Body of pancreas (tissue), 4 donors: ENCODE results near the gene TMEM94. TPM values are rescaled to one million over a fixed set of nuclear protein-coding genes. Genes with fewer than 3 reads are reported as not detected.

Source experiments
- ATAC-seq: fragments of 150-250 bp; one replicate; pipeline ENCODE4 v1.9.1; 2016
- DNase-seq, 4 donors: peaks; one replicate each; pipeline ENCODE4 v3.0.0-alpha.2; 2019
- H3K27ac ChIP-seq, 4 donors: fragments of 200-600 bp; sonication (generic); 1 replicate in 3 of 4; 2 replicates in 1 of 4; pipeline versions ENCODE4 v1.5.1 to v1.6.1; 2016 to 2019; ENCODE audit warnings: mild to moderate bottlenecking in 1 of 4, mixed read lengths in 1 of 4, moderate library complexity in 1 of 4
- H3K27me3 ChIP-seq, 2 donors: fragments of 200-600 bp; sonication (generic); one replicate each; pipeline ENCODE4 v1.6.0; 2016; ENCODE audit warnings: mild to moderate bottlenecking in 1 of 2
- H3K36me3 ChIP-seq, 2 donors: fragments of 200-600 bp; sonication (generic); replicated peaks in 1 of 2; 2 replicates each; pipeline ENCODE4 v1.5.1; 2016; ENCODE audit warnings: low read depth in 2 of 2; ENCODE audit not compliant: insufficient read depth in 1 of 2
- H3K4me1 ChIP-seq: fragments of 200-600 bp; sonication (generic); one replicate; pipeline ENCODE4 v1.6.0; 2016
- H3K4me3 ChIP-seq, 2 donors: fragments of 200-600 bp; sonication (generic); 1 replicate in 1 of 2; 2 replicates in 1 of 2; pipeline ENCODE4 v1.5.1; 2016 to 2019
- H3K9me3 ChIP-seq, 3 donors: fragments of 200-600 bp; sonication (generic); 1 replicate in 2 of 3; 2 replicates in 1 of 3; pipeline ENCODE4 v1.5.1; 2016
- POLR2A ChIP-seq, 3 donors: fragments of 450-650 bp; IDR thresholded peaks; one replicate each; pipeline ENCODE4 v1.6.1; 2016; ENCODE audit warnings: antibody characterized with exemption in 3 of 3, mild to moderate bottlenecking in 2 of 3
- WGBS, 2 donors: methylation state at CpG; one replicate each; pipeline ENCODE4 v1.1.5; 2017; 5-methylcytosine and 5-hydroxymethylcytosine counted together
- intact Hi-C: fragments of 100-400 bp; cut with DNase I; formaldehyde crosslinking; loops from one replicate; pipeline ENCODE4 v1.15.1; 2023
- total RNA-seq, 2 donors: library from RNA; depleted of rRNA; stranded (reverse); fragments of >200 nt; gene quantifications; one replicate each; pipeline ENCODE4 v1.1.0, GENCODE V29; 2016
- TF ChIP-seq, protein P1 (sequence below), 7 experiments: fragments of 450-650 bp in 4 of 7; fragments of 200-600 bp in 3 of 7; sonication (generic) in 3 of 7; IDR thresholded peaks; one replicate each; pipeline ENCODE4 v1.5.1; 2016 to 2019; ENCODE audit warnings: antibody characterized with exemption in 7 of 7

The TMEM94 gene
- total RNA-seq, 2 donors from 2014 or later = 27.2 to 145 TPM

DNA sequence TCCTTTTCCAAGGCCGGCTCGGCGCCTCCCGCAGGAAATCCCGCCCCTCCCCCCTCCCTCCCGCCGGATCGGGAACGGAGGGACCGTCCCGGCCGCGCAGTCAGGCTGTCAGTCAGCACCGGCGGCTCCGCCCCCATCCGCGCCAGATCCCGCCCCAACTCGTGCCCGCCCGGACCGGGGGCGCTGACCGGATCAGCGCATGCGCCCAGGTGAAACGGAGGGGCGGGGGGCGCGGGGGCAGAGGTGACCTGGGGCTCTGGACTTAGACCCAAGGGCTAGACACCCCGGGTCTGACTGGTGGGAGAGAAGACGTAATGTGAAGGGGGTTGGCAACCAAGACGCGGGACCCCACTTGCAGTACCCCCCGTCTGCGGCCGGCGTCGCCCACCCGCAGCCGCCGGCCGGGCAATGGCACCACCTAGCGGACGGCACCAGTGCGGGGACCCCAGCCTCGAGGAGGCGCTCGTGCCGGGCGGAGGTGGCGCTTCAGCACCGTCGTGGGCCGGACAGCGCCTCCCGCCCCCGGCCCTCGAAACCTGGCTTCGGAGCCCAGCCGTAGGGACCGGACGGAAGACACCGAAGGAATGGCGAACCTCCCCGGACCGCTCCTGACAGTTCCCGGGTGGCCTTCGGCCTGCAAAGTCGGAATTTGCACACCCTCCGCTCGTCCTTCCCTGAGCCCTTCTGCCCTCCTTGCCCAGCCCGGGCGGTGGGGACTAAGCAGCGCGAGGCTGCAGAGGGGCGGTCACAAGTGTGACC is 59.2 kb downstream of the TMEM94 start, which contains the start of gene CASKIN2:
Gene CASKIN2, minus strand, starts transcription at position 42 of the 759 bp plus-strand sequence. CDS start 1,733 bp downstream, outside the sequence.
- WGBS, 2 donors = 0 to 1% methylated on average over 2 to 72 of the region's 78 CpGs

DNA sequence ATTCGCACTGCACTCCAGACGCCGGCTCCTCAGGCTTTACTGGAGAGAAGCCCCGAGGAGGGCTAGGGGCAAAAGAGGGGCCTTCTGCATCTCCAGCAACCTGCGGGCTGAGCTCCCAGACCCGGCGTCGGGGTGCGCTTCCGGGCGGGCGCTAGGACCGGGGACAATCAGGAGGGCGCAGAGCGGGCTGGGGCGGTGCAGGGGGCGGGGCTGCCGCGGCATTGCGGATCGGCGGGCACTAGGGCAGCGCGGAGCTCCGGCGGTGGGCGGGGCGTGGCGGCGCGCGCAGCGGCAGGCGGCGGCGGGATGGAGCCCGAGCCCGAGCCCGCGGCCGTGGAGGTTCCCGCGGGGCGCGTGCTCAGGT is 59.8 kb downstream of the TMEM94 start, which contains the start of gene TSEN54:
Gene TSEN54, plus strand, starts transcription at position 274 of the 364 bp plus-strand sequence. Its CDS starts 33 bp downstream, at position 307.
- peak; percentile 95 to 96 (median 96) for DNase-seq
- Histone ChIP-seq H3K27me3 (no peaks in the 10 kb centered on the region), H3K4me1 (peaks cover 60% of the 10 kb centered on the region), H3K36me3 (peaks cover 0 to 2% of the 10 kb centered on the region in 2 donors), H3K4me3 (peak within 1 kb of the TSS; percentile 82 to 86), H3K9me3 (no peaks in the 10 kb centered on the region), H3K27ac (peak within 1 kb of the TSS; percentile 79 to 93 (median 88))
- ATAC-seq = peak; percentile 84
- intact Hi-C loops = no loop called here
- no peak for TF ChIP-seq POLR2A (IDR thresholded peaks at IDR 0.05)
- TF ChIP-seq, protein P1, sequence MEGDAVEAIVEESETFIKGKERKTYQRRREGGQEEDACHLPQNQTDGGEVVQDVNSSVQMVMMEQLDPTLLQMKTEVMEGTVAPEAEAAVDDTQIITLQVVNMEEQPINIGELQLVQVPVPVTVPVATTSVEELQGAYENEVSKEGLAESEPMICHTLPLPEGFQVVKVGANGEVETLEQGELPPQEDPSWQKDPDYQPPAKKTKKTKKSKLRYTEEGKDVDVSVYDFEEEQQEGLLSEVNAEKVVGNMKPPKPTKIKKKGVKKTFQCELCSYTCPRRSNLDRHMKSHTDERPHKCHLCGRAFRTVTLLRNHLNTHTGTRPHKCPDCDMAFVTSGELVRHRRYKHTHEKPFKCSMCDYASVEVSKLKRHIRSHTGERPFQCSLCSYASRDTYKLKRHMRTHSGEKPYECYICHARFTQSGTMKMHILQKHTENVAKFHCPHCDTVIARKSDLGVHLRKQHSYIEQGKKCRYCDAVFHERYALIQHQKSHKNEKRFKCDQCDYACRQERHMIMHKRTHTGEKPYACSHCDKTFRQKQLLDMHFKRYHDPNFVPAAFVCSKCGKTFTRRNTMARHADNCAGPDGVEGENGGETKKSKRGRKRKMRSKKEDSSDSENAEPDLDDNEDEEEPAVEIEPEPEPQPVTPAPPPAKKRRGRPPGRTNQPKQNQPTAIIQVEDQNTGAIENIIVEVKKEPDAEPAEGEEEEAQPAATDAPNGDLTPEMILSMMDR (IDR thresholded peaks at IDR 0.05) = peak in 2 of 7 experiments; percentile 17 to 23
- 0 to 2% methylated on average over 1 to 36 of the region's 45 CpGs for WGBS, 2 donors

More for the DNA sequence above, 59.2 kb downstream of the TMEM94 start, which contains the start of gene CASKIN2:
- Histone ChIP-seq H3K4me1 (peaks cover 65% of the 10 kb centered on the region), H3K4me3 (peak within 1 kb of the TSS; percentile 66 to 82), H3K27me3 (no peaks in the 10 kb centered on the region), H3K9me3 (no peaks in the 10 kb centered on the region), H3K36me3 (peaks cover 0 to 2% of the 10 kb centered on the region in 2 donors), H3K27ac (peak within 1 kb of the TSS; percentile 79 to 93 (median 88))
- peak; percentile 85 for ATAC-seq
- TF ChIP-seq POLR2A (IDR thresholded peaks at IDR 0.05) = no peak
- TF ChIP-seq, protein P1 (IDR thresholded peaks at IDR 0.05) = peak; percentile 96 to 99 (median 99)
- peak; percentile 97 to 99 (median 98) for DNase-seq
- intact Hi-C loops = no loop called here

DNA sequence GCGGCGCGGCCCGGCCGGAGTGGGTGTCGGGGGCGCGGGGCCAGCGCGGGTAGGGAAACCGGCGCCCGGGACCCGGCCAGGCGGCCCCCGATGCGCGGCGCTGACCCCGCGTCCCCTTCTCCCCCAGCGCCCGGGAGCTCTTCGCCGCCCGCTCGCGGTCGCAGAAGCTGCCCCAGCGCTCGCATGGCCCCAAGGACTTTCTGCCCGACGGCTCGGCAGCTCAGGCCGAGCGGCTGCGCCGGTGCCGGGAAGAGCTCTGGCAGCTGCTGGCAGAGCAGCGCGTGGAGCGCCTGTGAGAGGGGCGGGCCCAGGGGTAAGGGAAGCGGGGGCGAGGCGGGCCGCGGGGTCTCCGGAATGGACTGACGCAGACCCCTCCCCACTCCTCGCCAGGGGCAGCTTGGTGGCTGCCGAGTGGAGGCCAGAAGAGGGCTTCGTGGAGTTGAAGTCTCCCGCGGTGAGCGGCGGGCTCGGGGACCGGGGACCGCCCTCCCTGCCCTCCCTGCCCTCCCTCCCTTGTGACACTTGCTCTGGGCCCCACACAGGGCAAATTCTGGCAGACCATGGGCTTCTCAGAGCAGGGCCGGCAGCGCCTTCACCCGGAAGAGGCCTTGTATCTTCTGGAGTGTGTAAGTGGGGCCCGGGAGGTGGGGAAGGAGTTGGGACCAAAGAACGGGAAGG is 60.3 kb downstream of the TMEM94 start:
- Histone ChIP-seq H3K4me1 (peaks cover 54% of the 10 kb centered on the region), H3K27ac (peak overlapping the region; percentile 26 to 89 (median 69)), H3K36me3 (peaks cover 0 to 2% of the 10 kb centered on the region in 2 donors), H3K27me3 (no peaks in the 10 kb centered on the region), H3K9me3 (no peaks in the 10 kb centered on the region), H3K4me3 (peak overlapping the region; percentile 50 to 86)
- ATAC-seq = peak; percentile 1
- 0 to 1% methylated on average over 7 to 64 of the region's 65 CpGs for WGBS, 2 donors
- intact Hi-C loops = no loop called here
- DNase-seq = peak; percentile 23 to 42 (median 35)
- TF ChIP-seq POLR2A (IDR thresholded peaks at IDR 0.05) = peak in 1 of 3 donors; percentile 13
- TF ChIP-seq, protein P1 (IDR thresholded peaks at IDR 0.05) = no peak

DNA sequence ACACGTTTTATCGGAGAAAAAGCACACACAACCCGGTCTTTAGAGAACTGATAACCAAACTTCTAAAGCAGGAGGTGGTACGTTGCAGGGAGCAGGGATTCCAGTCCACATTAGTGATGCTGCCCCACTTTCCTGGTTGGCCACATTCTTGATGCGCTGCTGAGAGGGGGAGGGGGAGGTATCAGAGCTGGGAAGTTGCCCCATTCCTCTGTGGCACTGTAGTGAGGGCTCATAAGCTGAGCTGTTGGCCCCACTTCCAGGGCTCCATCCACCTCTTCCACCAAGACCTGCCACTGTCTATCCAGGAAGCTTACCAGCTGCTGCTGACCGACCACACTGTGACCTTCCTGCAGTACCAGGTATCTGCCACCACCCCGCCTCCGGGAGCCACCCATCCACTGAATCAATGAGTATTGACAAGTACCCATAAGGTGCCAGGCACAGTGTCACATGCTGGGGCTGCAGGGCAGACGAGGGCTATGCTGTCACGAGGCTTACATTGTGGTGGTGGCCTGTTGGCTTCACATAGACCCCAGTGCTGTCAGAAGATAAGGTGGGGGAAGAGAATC is 60.9 kb downstream of the TMEM94 start:
- intact Hi-C loops = no loop called here
- no peak for ATAC-seq

More for the DNA sequence above, 60.9 kb downstream of the TMEM94 start:
- TF ChIP-seq POLR2A (IDR thresholded peaks at IDR 0.05) = no peak
- TF ChIP-seq, protein P1 (IDR thresholded peaks at IDR 0.05) = peak in 3 of 7 experiments; percentile 27 to 36 (median 28)
- Histone ChIP-seq H3K9me3 (no peaks in the 10 kb centered on the region), H3K27me3 (no peaks in the 10 kb centered on the region), H3K36me3 (peaks cover 0 to 2% of the 10 kb centered on the region in 2 donors), H3K4me1 (peaks cover 48% of the 10 kb centered on the region), H3K4me3 (peak overlapping the region in 1 of 2 donors; percentile 86), H3K27ac (peak overlapping the region in 2 of 4 donors; percentile 87 to 89)
- DNase-seq = peak in 3 of 4 donors; percentile 24 to 51 (median 47)
- WGBS, 2 donors = 2 to 18% methylated on average over 7 to 10 of the region's 10 CpGs
